Activated B cell treated with CpG ODN at 0.5 μM for 24 hours (primary cell): ENCODE results near the gene KRT83. TPM values are rescaled to one million over a fixed set of nuclear protein-coding genes. Genes with fewer than 3 reads are reported as not detected.

Experiments used
- ATAC-seq: fragments of 200-7000 bp; cut with Tn5 transposase; one replicate; pipeline ENCODE4 v1.10.0; 2021; ENCODE audit warnings: low read depth, mild to moderate bottlenecking, moderate library complexity
- CTCF ChIA-PET: fragments of 350-600 bp; sonication (Branson Sonifier 250); formaldehyde crosslinking; loops from one replicate; lab custom pipeline; 2021; ENCODE audit warnings: antibody characterized with exemption; lab: Charles Lee
- POLR2A ChIA-PET: fragments of 350-600 bp; sonication (Branson Sonifier 250); formaldehyde crosslinking; loops from one replicate; lab custom pipeline; 2021; ENCODE audit warnings: antibody characterized with exemption; lab: Charles Lee
- DNase-seq: peaks from one replicate; pipeline ENCODE4 v3.0.0; 2022
- H3K27ac Mint-ChIP-seq: one replicate; pipeline ENCODE4 v1.8.0; 2020; ENCODE audit warnings: mixed read lengths
- H3K27me3 Mint-ChIP-seq: one replicate; pipeline ENCODE4 v1.8.0; 2021; ENCODE audit warnings: mixed read lengths
- H3K36me3 Mint-ChIP-seq: one replicate; pipeline ENCODE4 v1.8.0; 2021; ENCODE audit warnings: low read depth, mixed read lengths
- H3K4me1 Mint-ChIP-seq: one replicate; pipeline ENCODE4 v1.8.0; 2021; ENCODE audit warnings: mixed read lengths
- H3K4me3 Mint-ChIP-seq: one replicate; pipeline ENCODE4 v1.8.0; 2020; ENCODE audit warnings: mild to moderate bottlenecking, mixed read lengths
- H3K9me3 Mint-ChIP-seq: one replicate; pipeline ENCODE4 v1.8.0; 2020; ENCODE audit warnings: mixed read lengths
- CTCF ChIP-seq: fragments of 200-600 bp; IDR thresholded peaks from one replicate; pipeline ENCODE4 v1.8.0; 2022; ENCODE audit warnings: antibody characterized with exemption, mild to moderate bottlenecking
- intact Hi-C: fragments of 100-400 bp; cut with micrococcal nuclease; formaldehyde crosslinking; loops from one replicate; pipeline ENCODE4 v1.15.1; 2024
- total RNA-seq: library from RNA; stranded (reverse); gene quantifications from 2 replicates; pipeline ENCODE4 v1.2.3, GENCODE V29; 2022

KRT83 gene
- total RNA-seq, 1 donor from 2014 or later, result not detected

GRCh38 chr12:52277486-52278245 is 43.5 kb downstream of the KRT83 start:
- ATAC-seq, result no peak
- ChIA-PET POLR2A (no interaction called here), CTCF (interaction anchor here (1.1 kb wide), 1 partner anchor 112 kb away, joined by 3 read pairs; no protein-coding TSS in a partner anchor)
- no peaks in the 10 kb centered on the region for H3K9me3 Mint-ChIP-seq
- no peak for DNase-seq
- no peak for TF ChIP-seq CTCF
- no peak overlapping the region for H3K27ac Mint-ChIP-seq
- peaks cover 55% of the 10 kb centered on the region for H3K27me3 Mint-ChIP-seq
- H3K4me3 Mint-ChIP-seq, result no peak overlapping the region
- intact Hi-C loops, result no loop called here
- peaks cover 4% of the 10 kb centered on the region for H3K4me1 Mint-ChIP-seq
- H3K36me3 Mint-ChIP-seq, result no peaks in the 10 kb centered on the region

- Mint-ChIP-seq H3K36me3 (no peaks in the 10 kb centered on the region), H3K9me3 (no peaks in the 10 kb centered on the region), H3K27ac (no peak overlapping the region), H3K4me3 (no peak overlapping the region), H3K27me3 (peaks cover 57% of the 10 kb centered on the region), H3K4me1 (peaks cover 4% of the 10 kb centered on the region)
- no peak for DNase-seq
- POLR2A ChIA-PET, result no interaction called here
- no peak for ATAC-seq
- CTCF ChIA-PET, result no interaction called here
- intact Hi-C loops, result no loop called here
- TF ChIP-seq CTCF, result no peak
Measured at GRCh38 chr12:52275686-52276085, 45.5 kb downstream of the KRT83 start.

- H3K27ac Mint-ChIP-seq, result no peak within 1 kb of the TSS
- ChIA-PET POLR2A (interaction anchor here (0.5 kb wide), 1 partner anchor 38 kb away, joined by 8 read pairs; no protein-coding TSS in a partner anchor), CTCF (no interaction called here)
- no peaks in the 10 kb centered on the region for H3K36me3 Mint-ChIP-seq
- peaks cover 55% of the 10 kb centered on the region for H3K27me3 Mint-ChIP-seq
- ATAC-seq, result no peak
- intact Hi-C loops, result no loop called here
- H3K9me3 Mint-ChIP-seq, result no peaks in the 10 kb centered on the region
- no peak within 1 kb of the TSS for H3K4me3 Mint-ChIP-seq
- TF ChIP-seq CTCF, result no peak
- no peak for DNase-seq
- H3K4me1 Mint-ChIP-seq, result peaks cover 4% of the 10 kb centered on the region
Measured at GRCh38 chr12:52274521-52275120, 46.6 kb downstream of the KRT83 start, which contains the start of gene KRT86. Gene KRT86, plus strand, starts transcription at chr12:52274645. Its CDS starts 27,272 bp downstream, at chr12:52301917.

GRCh38 chr12:52271158-52271557 is 50.0 kb downstream of the KRT83 start:
- CTCF ChIA-PET, result no interaction called here
- no peak overlapping the region for H3K4me3 Mint-ChIP-seq
- no peak overlapping the region for H3K27ac Mint-ChIP-seq
- TF ChIP-seq CTCF, result no peak
- H3K4me1 Mint-ChIP-seq, result no peaks in the 10 kb centered on the region
- intact Hi-C loops, result no loop called here
- POLR2A ChIA-PET, result no interaction called here
- ATAC-seq, result no peak
- DNase-seq, result no peak
- no peaks in the 10 kb centered on the region for H3K36me3 Mint-ChIP-seq
- peaks cover 28% of the 10 kb centered on the region for H3K27me3 Mint-ChIP-seq
- no peaks in the 10 kb centered on the region for H3K9me3 Mint-ChIP-seq

- no peak for TF ChIP-seq CTCF
- POLR2A ChIA-PET, result no interaction called here
- intact Hi-C loops, result no loop called here
- no peaks in the 10 kb centered on the region for H3K9me3 Mint-ChIP-seq
- CTCF ChIA-PET, result interaction anchor here (1.1 kb wide), 1 partner anchor 8 kb away, joined by 4 read pairs; no protein-coding TSS in a partner anchor
- no peak overlapping the region for H3K27ac Mint-ChIP-seq
- no peaks in the 10 kb centered on the region for H3K36me3 Mint-ChIP-seq
- peaks cover 23% of the 10 kb centered on the region for H3K27me3 Mint-ChIP-seq
- no peak overlapping the region for H3K4me3 Mint-ChIP-seq
- H3K4me1 Mint-ChIP-seq, result no peaks in the 10 kb centered on the region
- DNase-seq (no peak), ATAC-seq (no peak)
Measured at GRCh38 chr12:52270541-52271070, 50.6 kb downstream of the KRT83 start.
